ENCODE data around the gene NME3.

- TF ChIP-seq POLR2A (IDR thresholded peaks at IDR 0.05) (no peak), CTCF (IDR thresholded peaks at IDR 0.05) (no peak)
Measured at GRCh38 chr16:1769402-1770300, 1.7 kb downstream of the NME3 start.
